ENCODE data around the gene SH2D7.

- TF ChIP-seq, protein P1, sequence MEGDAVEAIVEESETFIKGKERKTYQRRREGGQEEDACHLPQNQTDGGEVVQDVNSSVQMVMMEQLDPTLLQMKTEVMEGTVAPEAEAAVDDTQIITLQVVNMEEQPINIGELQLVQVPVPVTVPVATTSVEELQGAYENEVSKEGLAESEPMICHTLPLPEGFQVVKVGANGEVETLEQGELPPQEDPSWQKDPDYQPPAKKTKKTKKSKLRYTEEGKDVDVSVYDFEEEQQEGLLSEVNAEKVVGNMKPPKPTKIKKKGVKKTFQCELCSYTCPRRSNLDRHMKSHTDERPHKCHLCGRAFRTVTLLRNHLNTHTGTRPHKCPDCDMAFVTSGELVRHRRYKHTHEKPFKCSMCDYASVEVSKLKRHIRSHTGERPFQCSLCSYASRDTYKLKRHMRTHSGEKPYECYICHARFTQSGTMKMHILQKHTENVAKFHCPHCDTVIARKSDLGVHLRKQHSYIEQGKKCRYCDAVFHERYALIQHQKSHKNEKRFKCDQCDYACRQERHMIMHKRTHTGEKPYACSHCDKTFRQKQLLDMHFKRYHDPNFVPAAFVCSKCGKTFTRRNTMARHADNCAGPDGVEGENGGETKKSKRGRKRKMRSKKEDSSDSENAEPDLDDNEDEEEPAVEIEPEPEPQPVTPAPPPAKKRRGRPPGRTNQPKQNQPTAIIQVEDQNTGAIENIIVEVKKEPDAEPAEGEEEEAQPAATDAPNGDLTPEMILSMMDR (optimal IDR thresholded peaks at IDR 0.05 in 1 of 3, IDR thresholded peaks at IDR 0.05 in 1 of 3, conservative IDR thresholded peaks at IDR 0.05 in 1 of 3; ENCODE audit: extremely low read depth in 1 of 3, insufficient read depth in 2 of 3, low read length in 3 of 3), result no peak
- TF ChIP-seq EZH2 (IDR thresholded peaks at IDR 0.05; ENCODE audit: low read length), result no peak
These were observed 44.4 kb upstream of the SH2D7 start for GRCh38 chr15:78047761-78048627.

Data from keratinocyte (primary cell).